Activated CD4-positive, alpha-beta T cell treated with anti-CD3 and anti-CD28 coated beads for 36 hours (primary cell): ENCODE results near the gene BMERB1. TPM values are rescaled to one million over a fixed set of nuclear protein-coding genes. Genes with fewer than 3 reads are reported as not detected.
"Not testable (repeated sequence)": the region's sequence is repeated elsewhere in the genome, so short reads cannot be mapped to it uniquely, and the experiment has no call there.

Experiments used
- ATAC-seq: fragments of 200-7000 bp; cut with Tn5 transposase; one replicate; pipeline ENCODE4 v1.10.0; 2021; ENCODE audit warnings: mild to moderate bottlenecking, moderate library complexity
- CTCF ChIA-PET: fragments of 350-600 bp; sonication (Branson Sonifier 250); formaldehyde crosslinking; loops from one replicate; lab custom pipeline; 2021; ENCODE audit warnings: antibody characterized with exemption; lab: Charles Lee
- POLR2A ChIA-PET: fragments of 350-600 bp; sonication (Branson Sonifier 250); formaldehyde crosslinking; loops from one replicate; lab custom pipeline; 2021; ENCODE audit warnings: antibody characterized with exemption, inconsistent platforms; lab: Charles Lee
- DNase-seq: peaks from one replicate; pipeline ENCODE4 v3.0.0-alpha.2; 2020
- H3K27ac Mint-ChIP-seq: one replicate; pipeline ENCODE4 v1.8.0; 2021; ENCODE audit warnings: mixed read lengths
- H3K27me3 Mint-ChIP-seq: one replicate; pipeline ENCODE4 v1.8.0; 2021; ENCODE audit warnings: mixed read lengths
- H3K36me3 Mint-ChIP-seq: one replicate; pipeline ENCODE4 v1.8.0; 2021; ENCODE audit warnings: low read depth, mixed read lengths
- H3K4me1 Mint-ChIP-seq: one replicate; pipeline ENCODE4 v1.8.0; 2021; ENCODE audit warnings: mixed read lengths
- H3K4me3 Mint-ChIP-seq: one replicate; pipeline ENCODE4 v1.8.0; 2021; ENCODE audit warnings: mild to moderate bottlenecking, moderate library complexity, mixed read lengths
- H3K9me3 Mint-ChIP-seq: one replicate; pipeline ENCODE4 v1.8.0; 2021; ENCODE audit warnings: low read depth, mixed read lengths
- intact Hi-C, 2 experiments: fragments of 100-400 bp; cut with DNase I in 1 of 2; cut with micrococcal nuclease in 1 of 2; formaldehyde crosslinking; loops; one replicate each; pipeline versions ENCODE4 v1.14.2 to v1.15.1; 2022 to 2024; cut with DNase I, micrococcal nuclease
- total RNA-seq, 2 experiments: library from RNA; stranded (reverse); gene quantifications; one replicate each; pipeline ENCODE4 v1.2.3, GENCODE V29; 2021

Gene BMERB1
- total RNA-seq, 2 experiments from 2014 or later: 10.1 to 11.6 TPM

GRCh38 chr16:15466131-15466530 lies 31.7 kb downstream of the BMERB1 start:
- H3K4me3 Mint-ChIP-seq: no peak overlapping the region
- CTCF ChIA-PET: interaction anchor here (0.6 to 1.2 kb wide), 2 partner anchors 23 to 39 kb away, joined by 3 to 4 read pairs; no protein-coding TSS in a partner anchor
- DNase-seq: no peak
- intact Hi-C loops: no loop called here
- H3K27me3 Mint-ChIP-seq: peaks cover 3% of the 10 kb centered on the region
- POLR2A ChIA-PET: no interaction called here
- H3K4me1 Mint-ChIP-seq: no peaks in the 10 kb centered on the region
- peaks cover 3% of the 10 kb centered on the region for H3K9me3 Mint-ChIP-seq
- ATAC-seq: no peak
- no peaks in the 10 kb centered on the region for H3K36me3 Mint-ChIP-seq
- H3K27ac Mint-ChIP-seq: no peak overlapping the region

- no peaks in the 10 kb centered on the region for H3K4me1 Mint-ChIP-seq
- ChIA-PET POLR2A (no interaction called here), CTCF (interaction anchor here (1.2 kb wide), 1 partner anchor 40 kb away, joined by 4 read pairs; no protein-coding TSS in a partner anchor)
- no peak overlapping the region for H3K4me3 Mint-ChIP-seq
- intact Hi-C loops: no loop called here
- H3K27me3 Mint-ChIP-seq: peaks cover 5% of the 10 kb centered on the region
- DNase-seq (no peak), ATAC-seq (no peak)
- no peaks in the 10 kb centered on the region for H3K36me3 Mint-ChIP-seq
- peaks cover 3% of the 10 kb centered on the region for H3K9me3 Mint-ChIP-seq
- no peak overlapping the region for H3K27ac Mint-ChIP-seq
These were observed 32.7 kb downstream of the BMERB1 start for GRCh38 chr16:15466886-15467781.

- H3K27me3 Mint-ChIP-seq, POLR2A ChIA-PET, H3K9me3 Mint-ChIP-seq, H3K4me3 Mint-ChIP-seq, intact Hi-C loops, H3K27ac Mint-ChIP-seq, H3K36me3 Mint-ChIP-seq: not testable (repeated sequence)
- DNase-seq (peak; percentile 15), ATAC-seq (peak; percentile 37)
- CTCF ChIA-PET: interaction anchor here (0.7 to 1.6 kb wide), 2 partner anchors 95 to 172 kb away, joined by 4 read pairs; no protein-coding TSS in a partner anchor
- peaks cover 16% of the 10 kb centered on the region for H3K4me1 Mint-ChIP-seq
These were observed 42.6 kb downstream of the BMERB1 start for GRCh38 chr16:15476971-15477370.

- POLR2A ChIA-PET: no interaction called here
- H3K27me3 Mint-ChIP-seq: peaks cover 2% of the 10 kb centered on the region
- H3K27ac Mint-ChIP-seq: no peak overlapping the region
- H3K36me3 Mint-ChIP-seq: peaks cover 6% of the 10 kb centered on the region
- intact Hi-C loops: no loop called here
- H3K4me1 Mint-ChIP-seq: peaks cover 24% of the 10 kb centered on the region
- CTCF ChIA-PET: interaction anchor here (1.6 kb wide), 1 partner anchor 95 kb away, joined by 4 read pairs; no protein-coding TSS in a partner anchor
- ATAC-seq: peak; percentile 54
- DNase-seq: no peak
- peaks cover 4% of the 10 kb centered on the region for H3K9me3 Mint-ChIP-seq
- H3K4me3 Mint-ChIP-seq: no peak overlapping the region
These were observed 43.4 kb downstream of the BMERB1 start for GRCh38 chr16:15477802-15478201.

- POLR2A ChIA-PET: interaction anchor here (0.6 to 0.7 kb wide), 2 partner anchors 25 to 314 kb away, joined by 4 read pairs; no protein-coding TSS in a partner anchor
- peak; percentile 96 for ATAC-seq
- CTCF ChIA-PET: interaction anchor here (0.7 kb wide), 1 partner anchor 11 kb away, joined by 3 read pairs; no protein-coding TSS in a partner anchor
- H3K27ac Mint-ChIP-seq: peak overlapping the region; percentile 61
- H3K4me3 Mint-ChIP-seq: no peak overlapping the region
- intact Hi-C loops: loop anchor here in 1 of 2 experiments (1.0 to 2.0 kb wide), 2 partner anchors 71 to 109 kb away; no protein-coding TSS in a partner anchor
- peaks cover 5% of the 10 kb centered on the region for H3K36me3 Mint-ChIP-seq
- H3K4me1 Mint-ChIP-seq: peaks cover 24% of the 10 kb centered on the region
- H3K27me3 Mint-ChIP-seq: peaks cover 2% of the 10 kb centered on the region
- peak; percentile 75 for DNase-seq
- H3K9me3 Mint-ChIP-seq: no peaks in the 10 kb centered on the region
These were observed 47.8 kb downstream of the BMERB1 start for GRCh38 chr16:15482068-15482747.

GRCh38 chr16:15482748-15483298 lies 48.4 kb downstream of the BMERB1 start:
- H3K27ac Mint-ChIP-seq: peak overlapping the region; percentile 21
- H3K4me3 Mint-ChIP-seq: no peak overlapping the region
- peaks cover 2% of the 10 kb centered on the region for H3K27me3 Mint-ChIP-seq
- ChIA-PET CTCF (interaction anchor here (0.6 kb wide), 1 partner anchor 9 kb away, joined by 4 read pairs; no protein-coding TSS in a partner anchor), POLR2A (interaction anchor here (0.7 kb wide), 1 partner anchor 25 kb away, joined by 4 read pairs; no protein-coding TSS in a partner anchor)
- peaks cover 5% of the 10 kb centered on the region for H3K36me3 Mint-ChIP-seq
- ATAC-seq (no peak), DNase-seq (no peak)
- H3K9me3 Mint-ChIP-seq: no peaks in the 10 kb centered on the region
- intact Hi-C loops: loop anchor here in 1 of 2 experiments (1.0 to 2.0 kb wide), 2 partner anchors 70 to 108 kb away; no protein-coding TSS in a partner anchor
- H3K4me1 Mint-ChIP-seq: peaks cover 18% of the 10 kb centered on the region

- ChIA-PET CTCF (interaction anchor here (0.6 kb wide), 1 partner anchor 491 kb away, joined by 3 read pairs; no protein-coding TSS in a partner anchor), POLR2A (interaction anchor here (0.6 kb wide), 2 partner anchors 24 to 108 kb away, joined by 3 to 7 read pairs; no protein-coding TSS in a partner anchor)
- Mint-ChIP-seq H3K27ac (no peak overlapping the region), H3K27me3 (peaks cover 2% of the 10 kb centered on the region), H3K4me1 (peaks cover 16% of the 10 kb centered on the region), H3K9me3 (no peaks in the 10 kb centered on the region), H3K36me3 (peaks cover 5% of the 10 kb centered on the region), H3K4me3 (no peak overlapping the region)
- DNase-seq: no peak
- ATAC-seq: no peak
- intact Hi-C loops: loop anchor here in 1 of 2 experiments (2.0 kb wide), 1 partner anchor 69 kb away; no protein-coding TSS in a partner anchor
These were observed 49.5 kb downstream of the BMERB1 start for GRCh38 chr16:15483857-15484256.

GRCh38 chr16:15484662-15485061 lies 50.3 kb downstream of the BMERB1 start:
- H3K4me1 Mint-ChIP-seq: peaks cover 24% of the 10 kb centered on the region

GRCh38 chr16:15485175-15485574 lies 50.8 kb downstream of the BMERB1 start:
- intact Hi-C loops: loop anchor here in 1 of 2 experiments (5.0 kb wide), 1 partner anchor 157 kb away; the partner anchor contains the start of gene MARF1
- Mint-ChIP-seq H3K4me3 (no peak overlapping the region), H3K36me3 (peaks cover 5% of the 10 kb centered on the region), H3K27me3 (no peaks in the 10 kb centered on the region), H3K27ac (no peak overlapping the region), H3K4me1 (peaks cover 29% of the 10 kb centered on the region), H3K9me3 (no peaks in the 10 kb centered on the region)
- ATAC-seq: no peak
- POLR2A ChIA-PET: no interaction called here
- CTCF ChIA-PET: no interaction called here
- no peak for DNase-seq

More at GRCh38 chr16:15484662-15485061, 50.3 kb downstream of the BMERB1 start:
- H3K27ac Mint-ChIP-seq: no peak overlapping the region
- ATAC-seq (no peak), DNase-seq (no peak)
- no peaks in the 10 kb centered on the region for H3K9me3 Mint-ChIP-seq
- H3K36me3 Mint-ChIP-seq: peaks cover 5% of the 10 kb centered on the region
- ChIA-PET CTCF (no interaction called here), POLR2A (interaction anchor here (0.6 kb wide), 1 partner anchor 24 kb away, joined by 3 read pairs; no protein-coding TSS in a partner anchor)
- no peaks in the 10 kb centered on the region for H3K27me3 Mint-ChIP-seq
- no peak overlapping the region for H3K4me3 Mint-ChIP-seq
- intact Hi-C loops: loop anchor here in 1 of 2 experiments (5.0 kb wide), 1 partner anchor 158 kb away; the partner anchor contains the start of gene MARF1

- CTCF ChIA-PET: no interaction called here
These were observed 52.3 kb downstream of the BMERB1 start for GRCh38 chr16:15486661-15487060.

More at GRCh38 chr16:15486661-15487060, 52.3 kb downstream of the BMERB1 start:
- DNase-seq (no peak), ATAC-seq (no peak)
- H3K4me3 Mint-ChIP-seq: no peak overlapping the region
- H3K36me3 Mint-ChIP-seq: peaks cover 5% of the 10 kb centered on the region
- H3K27me3 Mint-ChIP-seq: no peaks in the 10 kb centered on the region
- intact Hi-C loops: loop anchor here in 1 of 2 experiments (5.0 kb wide), 1 partner anchor 156 kb away; the partner anchor contains the start of gene MARF1
- no peaks in the 10 kb centered on the region for H3K9me3 Mint-ChIP-seq
- no peak overlapping the region for H3K27ac Mint-ChIP-seq
- H3K4me1 Mint-ChIP-seq: peaks cover 33% of the 10 kb centered on the region
- POLR2A ChIA-PET: no interaction called here
